ENCODE results near the gene IGF1R.

Gene IGF1R

GRCh38 chr15:98660055-98660454 is 11.7 kb downstream of the IGF1R start:
- Histone ChIP-seq H4K20me1 (ENCODE audit: insufficient read depth, low read length) (peaks cover 22% of the 10 kb centered on the region), H3K27ac (ENCODE audit: low read length) (no peak overlapping the region), H3K4me2 (ENCODE audit: low read length) (no peak overlapping the region), H2AFZ (ENCODE audit: low read depth, low read length) (no peak overlapping the region), H3K27me3 (ENCODE audit: low read depth, low read length) (no peaks in the 10 kb centered on the region), H3K4me3 (ENCODE audit: low read length) (no peak overlapping the region), H3K36me3 (replicated peaks; ENCODE audit: low read depth, low read length) (no peaks in the 10 kb centered on the region), H3K9ac (ENCODE audit: low read length) (no peak overlapping the region), H3K9me3 (ENCODE audit: insufficient read depth, low read length) (no peaks in the 10 kb centered on the region), H3K4me1 (ENCODE audit: low read length) (no peaks in the 10 kb centered on the region), H3K79me2 (ENCODE audit: low read length) (peaks cover 22% of the 10 kb centered on the region)
- TF ChIP-seq EZH2phosphoT487 (IDR thresholded peaks at IDR 0.05; ENCODE audit: low read depth) (no peak), CTCF (IDR thresholded peaks at IDR 0.05; ENCODE audit: low read depth, low read length) (no peak)

GRCh38 chr15:98663045-98663444 is 14.7 kb downstream of the IGF1R start:
- H3K4me2 ChIP-seq (ENCODE audit: low read length), result no peak overlapping the region
- H2AFZ ChIP-seq (ENCODE audit: low read depth, low read length), result no peak overlapping the region
- peaks cover 17% of the 10 kb centered on the region; the same call in 1 of the 2 replicates for H4K20me1 ChIP-seq (ENCODE audit: insufficient read depth, low read length)
- H3K4me3 ChIP-seq (ENCODE audit: low read length), result no peak overlapping the region
- H3K27me3 ChIP-seq (ENCODE audit: low read depth, low read length), result no peaks in the 10 kb centered on the region
- TF ChIP-seq EZH2phosphoT487 (IDR thresholded peaks at IDR 0.05; ENCODE audit: low read depth) (no peak), CTCF (IDR thresholded peaks at IDR 0.05; ENCODE audit: low read depth, low read length) (no peak)
- peaks cover 8% of the 10 kb centered on the region for H3K79me2 ChIP-seq (ENCODE audit: low read length)
- H3K4me1 ChIP-seq (ENCODE audit: low read length), result peaks cover 1% of the 10 kb centered on the region; the same call in 1 of the 2 replicates
- H3K9me3 ChIP-seq (ENCODE audit: insufficient read depth, low read length), result no peaks in the 10 kb centered on the region
- H3K9ac ChIP-seq (ENCODE audit: low read length), result no peak overlapping the region
- H3K36me3 ChIP-seq (replicated peaks; ENCODE audit: low read depth, low read length), result no peaks in the 10 kb centered on the region
- no peak overlapping the region for H3K27ac ChIP-seq (ENCODE audit: low read length)

- no peak overlapping the region for H3K4me3 ChIP-seq (ENCODE audit: low read length)
- H3K27ac ChIP-seq (ENCODE audit: low read length), result no peak overlapping the region
- H3K9me3 ChIP-seq (ENCODE audit: insufficient read depth, low read length), result no peaks in the 10 kb centered on the region
- TF ChIP-seq EZH2phosphoT487 (IDR thresholded peaks at IDR 0.05; ENCODE audit: low read depth) (no peak), CTCF (IDR thresholded peaks at IDR 0.05; ENCODE audit: low read depth, low read length) (no peak)
- H4K20me1 ChIP-seq (ENCODE audit: insufficient read depth, low read length), result peaks cover 17% of the 10 kb centered on the region; the same call in 1 of the 2 replicates
- H3K27me3 ChIP-seq (ENCODE audit: low read depth, low read length), result no peaks in the 10 kb centered on the region
- peaks cover 7% of the 10 kb centered on the region for H3K4me1 ChIP-seq (ENCODE audit: low read length)
- H3K79me2 ChIP-seq (ENCODE audit: low read length), result peaks cover 12% of the 10 kb centered on the region
- no peak overlapping the region for H2AFZ ChIP-seq (ENCODE audit: low read depth, low read length)
- no peaks in the 10 kb centered on the region for H3K36me3 ChIP-seq (replicated peaks; ENCODE audit: low read depth, low read length)
- no peak overlapping the region for H3K9ac ChIP-seq (ENCODE audit: low read length)
- H3K4me2 ChIP-seq (ENCODE audit: low read length), result no peak overlapping the region
Observed at GRCh38 chr15:98663606-98664005, 15.3 kb downstream of the IGF1R start.

- peaks cover 19% of the 10 kb centered on the region for H3K4me1 ChIP-seq (ENCODE audit: low read length)
- H4K20me1 ChIP-seq (ENCODE audit: insufficient read depth, low read length), result peaks cover 29% of the 10 kb centered on the region; the same call in 1 of the 2 replicates
- H3K4me3 ChIP-seq (ENCODE audit: low read length), result no peak overlapping the region
- H2AFZ ChIP-seq (ENCODE audit: low read depth, low read length), result no peak overlapping the region
- H3K79me2 ChIP-seq (ENCODE audit: low read length), result peaks cover 25% of the 10 kb centered on the region
- H3K9ac ChIP-seq (ENCODE audit: low read length), result no peak overlapping the region
- H3K36me3 ChIP-seq (replicated peaks; ENCODE audit: low read depth, low read length), result no peaks in the 10 kb centered on the region
- no peaks in the 10 kb centered on the region for H3K27me3 ChIP-seq (ENCODE audit: low read depth, low read length)
- no peak overlapping the region for H3K27ac ChIP-seq (ENCODE audit: low read length)
- TF ChIP-seq EZH2phosphoT487 (IDR thresholded peaks at IDR 0.05; ENCODE audit: low read depth) (no peak), CTCF (IDR thresholded peaks at IDR 0.05; ENCODE audit: low read depth, low read length) (no peak)
- H3K9me3 ChIP-seq (ENCODE audit: insufficient read depth, low read length), result no peaks in the 10 kb centered on the region
- no peak overlapping the region for H3K4me2 ChIP-seq (ENCODE audit: low read length)
Observed at GRCh38 chr15:98666441-98666840, 18.1 kb downstream of the IGF1R start.
